ENCODE data around the gene TTC17. TPM values are rescaled to one million over a fixed set of nuclear protein-coding genes. Genes with fewer than 3 reads are reported as not detected.

TTC17 gene
- total RNA-seq, 1 donor from 2014 or later = 105 TPM

DNA sequence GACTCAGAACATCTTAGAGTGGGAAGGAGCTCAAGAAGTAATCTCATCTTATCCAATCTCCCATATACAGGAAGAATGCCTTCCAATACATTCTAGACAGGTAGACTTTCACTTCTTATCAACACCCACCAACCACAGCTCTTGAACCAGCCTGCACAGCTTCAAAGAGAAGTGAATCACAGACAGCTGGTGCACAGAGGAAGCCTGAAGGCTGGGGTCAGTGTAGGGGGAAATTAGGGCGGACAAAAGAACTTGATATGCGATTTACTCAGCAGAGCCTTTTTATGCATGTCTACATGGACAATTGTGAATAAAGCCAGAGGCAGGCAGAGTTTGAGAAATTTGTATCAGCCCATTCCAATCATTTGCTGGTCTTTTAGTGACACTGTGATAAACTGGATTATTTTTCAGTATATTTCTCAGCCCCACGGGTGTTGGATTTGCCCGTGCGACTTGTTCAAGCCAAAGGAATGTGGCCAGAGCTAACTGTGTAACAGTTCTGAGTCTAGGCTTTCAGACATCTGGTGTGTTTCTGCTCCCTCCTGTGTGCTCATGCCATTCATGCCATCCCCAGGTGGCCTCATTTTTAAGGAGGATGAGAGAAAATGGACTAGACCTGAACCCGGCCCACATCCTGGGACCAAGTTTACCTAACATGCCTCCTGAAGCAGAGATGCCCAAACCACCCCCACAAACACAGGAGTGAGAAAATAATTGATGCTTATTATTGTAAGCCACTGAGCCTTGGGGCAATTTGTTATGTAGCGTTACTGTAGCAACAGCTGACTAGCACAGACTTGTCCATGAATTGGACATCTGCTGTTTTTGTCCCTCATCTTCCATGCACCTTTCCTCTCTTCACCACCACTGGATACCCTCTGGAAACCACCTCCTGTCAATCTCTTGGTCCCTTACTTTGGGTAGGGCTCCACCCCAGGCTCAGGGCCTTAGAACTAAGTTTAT lies 184.3 kb downstream of the TTC17 start:
- H3K9me3 ChIP-seq = no peaks in the 10 kb centered on the region
- TF ChIP-seq, protein P1, sequence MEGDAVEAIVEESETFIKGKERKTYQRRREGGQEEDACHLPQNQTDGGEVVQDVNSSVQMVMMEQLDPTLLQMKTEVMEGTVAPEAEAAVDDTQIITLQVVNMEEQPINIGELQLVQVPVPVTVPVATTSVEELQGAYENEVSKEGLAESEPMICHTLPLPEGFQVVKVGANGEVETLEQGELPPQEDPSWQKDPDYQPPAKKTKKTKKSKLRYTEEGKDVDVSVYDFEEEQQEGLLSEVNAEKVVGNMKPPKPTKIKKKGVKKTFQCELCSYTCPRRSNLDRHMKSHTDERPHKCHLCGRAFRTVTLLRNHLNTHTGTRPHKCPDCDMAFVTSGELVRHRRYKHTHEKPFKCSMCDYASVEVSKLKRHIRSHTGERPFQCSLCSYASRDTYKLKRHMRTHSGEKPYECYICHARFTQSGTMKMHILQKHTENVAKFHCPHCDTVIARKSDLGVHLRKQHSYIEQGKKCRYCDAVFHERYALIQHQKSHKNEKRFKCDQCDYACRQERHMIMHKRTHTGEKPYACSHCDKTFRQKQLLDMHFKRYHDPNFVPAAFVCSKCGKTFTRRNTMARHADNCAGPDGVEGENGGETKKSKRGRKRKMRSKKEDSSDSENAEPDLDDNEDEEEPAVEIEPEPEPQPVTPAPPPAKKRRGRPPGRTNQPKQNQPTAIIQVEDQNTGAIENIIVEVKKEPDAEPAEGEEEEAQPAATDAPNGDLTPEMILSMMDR (IDR thresholded peaks at IDR 0.05) = no peak
- intact Hi-C loops (cut with DNase I) = no loop called here
- no peaks in the 10 kb centered on the region for H3K36me3 ChIP-seq
- no peak for ATAC-seq
- DNase-seq = no peak
- H3K4me3 ChIP-seq = no peak overlapping the region
- no peak overlapping the region for H3K27ac ChIP-seq
- H3K27me3 ChIP-seq (ENCODE audit: low read depth) = peaks cover 36% of the 10 kb centered on the region
- H3K4me1 ChIP-seq = peaks cover 6% of the 10 kb centered on the region

Other genes starting within 250 kb of the TTC17 start
- gene API5, start 46.9 kb upstream of the TTC17 start, total RNA-seq = 81.9 TPM